Panc1 (cell line): ENCODE measurements around the gene HAT1. TPM values are rescaled to one million over a fixed set of nuclear protein-coding genes. Genes with fewer than 3 reads are reported as not detected.

Source experiments
- ATAC-seq: fragments of 200-7000 bp; cut with Tn5 transposase; 2 replicates; pipeline ENCODE4 v1.9.1; 2020; ENCODE audit warnings: mild to moderate bottlenecking, moderate library complexity
- BruUV-seq: library from RNA; stranded (reverse); fragments of 400-500 nt; replicated peaks from 2 replicates; lab custom pipeline; 2021; lab: Mats Ljungman, UMichigan
- CTCF ChIA-PET: fragments of 300-600 bp; sonication (Branson Sonifier 250); formaldehyde crosslinking; loops from one replicate; lab custom pipeline; 2022; ENCODE audit warnings: antibody characterized with exemption; lab: Charles Lee
- POLR2A ChIA-PET: fragments of 300-600 bp; sonication (Branson Sonifier 250); formaldehyde crosslinking; loops from one replicate; lab custom pipeline; 2022; ENCODE audit warnings: antibody characterized with exemption; lab: Charles Lee
- DNase-seq: peaks from one replicate; pipeline ENCODE4 v3.0.0-alpha.2; 2010; ENCODE audit warnings: low read depth, low spot score
- H3K27ac ChIP-seq: 2 replicates; pipeline ENCODE4 v1.5.1; 2011; ENCODE audit warnings: mild to moderate bottlenecking, low read length, inconsistent platforms
- H3K27me3 ChIP-seq: fragments of 200-500 bp; sonication (Bioruptor generic); 2 replicates; pipeline ENCODE4 v1.6.0; 2014; ENCODE audit warnings: low read length, inconsistent platforms; ENCODE audit not compliant: control insufficient read depth, insufficient read depth
- H3K36me3 ChIP-seq: fragments of 200-500 bp; sonication (Bioruptor generic); 2 replicates; pipeline ENCODE4 v1.5.1; 2014; ENCODE audit warnings: inconsistent platforms, mild to moderate bottlenecking, low read length, moderate library complexity; ENCODE audit not compliant: control insufficient read depth, insufficient read depth
- H3K4me1 ChIP-seq: 2 replicates; pipeline ENCODE4 v1.5.1; 2011; ENCODE audit warnings: inconsistent platforms, mild to moderate bottlenecking, low read length, moderate library complexity; ENCODE audit not compliant: control insufficient read depth, insufficient read depth
- H3K4me3 ChIP-seq, 2 experiments: 2 replicates each; pipeline ENCODE4 v1.5.1; 2011 to 2012; ENCODE audit warnings: low read depth in 2 of 2, low read length in 2 of 2, mild to moderate bottlenecking in 2 of 2, inconsistent platforms in 1 of 2, moderate library complexity in 1 of 2
- H3K9me3 ChIP-seq: fragments of 200-500 bp; sonication (Bioruptor generic); 2 replicates; pipeline ENCODE4 v1.5.1; 2014; ENCODE audit warnings: low read depth, mild to moderate bottlenecking, inconsistent platforms, low read length, moderate library complexity; ENCODE audit not compliant: control insufficient read depth, insufficient read depth
- CTCF ChIP-seq: fragments of 450-650 bp; IDR thresholded peaks from 2 replicates; pipeline ENCODE4 v1.5.1; 2017; ENCODE audit warnings: mild to moderate bottlenecking
- POLR2AphosphoS5 ChIP-seq: IDR thresholded peaks from 2 replicates; pipeline ENCODE4 v1.6.1; 2012; ENCODE audit warnings: mild to moderate bottlenecking, low read depth, low read length, moderate library complexity
- SIN3A ChIP-seq: IDR thresholded peaks from 2 replicates; pipeline ENCODE4 v1.6.1; 2012; ENCODE audit warnings: low read depth, mild to moderate bottlenecking, low read length, moderate library complexity, borderline replicate concordance; ENCODE audit not compliant: insufficient read depth
- TCF7L2 ChIP-seq: IDR thresholded peaks from 2 replicates; pipeline ENCODE4 v1.6.1; 2011; ENCODE audit warnings: mild to moderate bottlenecking, low read depth, low read length, inconsistent platforms
- in situ Hi-C: cut with HindIII; loops from 2 replicates; pipeline ENCODE4 v1.10.0; 2016; ENCODE audit warnings: low sequenced_read_pairs, low pct_unique_long_range_greater_than_20kb
- intact Hi-C: fragments of 100-400 bp; cut with micrococcal nuclease; formaldehyde crosslinking; loops from one replicate; pipeline ENCODE4 v1.10.0; 2022; ENCODE audit not compliant: unreplicated experiment
- total RNA-seq: library from RNA; stranded (reverse); gene quantifications from one replicate; pipeline ENCODE4 v1.2.1, GENCODE V29; 2021; ENCODE audit not compliant: unreplicated experiment
- TF ChIP-seq, protein P1 (sequence below), 2 experiments: IDR thresholded peaks; 2 replicates each; pipeline ENCODE4 v1.6.1; 2011 to 2012; ENCODE audit warnings: low read depth in 2 of 2, control low read depth in 1 of 2, low read length in 1 of 2, mild to moderate bottlenecking in 1 of 2, moderate library complexity in 1 of 2; ENCODE audit not compliant: insufficient read depth in 1 of 2

HAT1 gene
- total RNA-seq, 1 experiment from 2014 or later = 74.7 TPM

- CTCF ChIA-PET = no interaction called here
- no peaks in the 10 kb centered on the region for H3K9me3 ChIP-seq
- no peaks in the 10 kb centered on the region for H3K4me1 ChIP-seq
- in situ Hi-C loops (no loop called here), intact Hi-C loops (no loop called here)
- no peak overlapping the region for H3K27ac ChIP-seq
- H3K4me3 ChIP-seq = no peak overlapping the region
- DNase-seq = no peak
- no TSS peak for BruUV-seq
- no peak for ATAC-seq
- POLR2A ChIA-PET = no interaction called here
- no peaks in the 10 kb centered on the region for H3K27me3 ChIP-seq
- TF ChIP-seq TCF7L2 (no peak), CTCF (no peak), POLR2AphosphoS5 (no peak), SIN3A (no peak)
- TF ChIP-seq, protein P1, sequence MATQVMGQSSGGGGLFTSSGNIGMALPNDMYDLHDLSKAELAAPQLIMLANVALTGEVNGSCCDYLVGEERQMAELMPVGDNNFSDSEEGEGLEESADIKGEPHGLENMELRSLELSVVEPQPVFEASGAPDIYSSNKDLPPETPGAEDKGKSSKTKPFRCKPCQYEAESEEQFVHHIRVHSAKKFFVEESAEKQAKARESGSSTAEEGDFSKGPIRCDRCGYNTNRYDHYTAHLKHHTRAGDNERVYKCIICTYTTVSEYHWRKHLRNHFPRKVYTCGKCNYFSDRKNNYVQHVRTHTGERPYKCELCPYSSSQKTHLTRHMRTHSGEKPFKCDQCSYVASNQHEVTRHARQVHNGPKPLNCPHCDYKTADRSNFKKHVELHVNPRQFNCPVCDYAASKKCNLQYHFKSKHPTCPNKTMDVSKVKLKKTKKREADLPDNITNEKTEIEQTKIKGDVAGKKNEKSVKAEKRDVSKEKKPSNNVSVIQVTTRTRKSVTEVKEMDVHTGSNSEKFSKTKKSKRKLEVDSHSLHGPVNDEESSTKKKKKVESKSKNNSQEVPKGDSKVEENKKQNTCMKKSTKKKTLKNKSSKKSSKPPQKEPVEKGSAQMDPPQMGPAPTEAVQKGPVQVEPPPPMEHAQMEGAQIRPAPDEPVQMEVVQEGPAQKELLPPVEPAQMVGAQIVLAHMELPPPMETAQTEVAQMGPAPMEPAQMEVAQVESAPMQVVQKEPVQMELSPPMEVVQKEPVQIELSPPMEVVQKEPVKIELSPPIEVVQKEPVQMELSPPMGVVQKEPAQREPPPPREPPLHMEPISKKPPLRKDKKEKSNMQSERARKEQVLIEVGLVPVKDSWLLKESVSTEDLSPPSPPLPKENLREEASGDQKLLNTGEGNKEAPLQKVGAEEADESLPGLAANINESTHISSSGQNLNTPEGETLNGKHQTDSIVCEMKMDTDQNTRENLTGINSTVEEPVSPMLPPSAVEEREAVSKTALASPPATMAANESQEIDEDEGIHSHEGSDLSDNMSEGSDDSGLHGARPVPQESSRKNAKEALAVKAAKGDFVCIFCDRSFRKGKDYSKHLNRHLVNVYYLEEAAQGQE (IDR thresholded peaks at IDR 0.05; ENCODE audit: insufficient read depth in 1 of 2, low read depth in 2 of 2, low read length in 1 of 2) = no peak
- peaks cover 20% of the 10 kb centered on the region for H3K36me3 ChIP-seq
Observed at GRCh38 chr2:171966235-171966634, 44.0 kb downstream of the HAT1 start.

DNA sequence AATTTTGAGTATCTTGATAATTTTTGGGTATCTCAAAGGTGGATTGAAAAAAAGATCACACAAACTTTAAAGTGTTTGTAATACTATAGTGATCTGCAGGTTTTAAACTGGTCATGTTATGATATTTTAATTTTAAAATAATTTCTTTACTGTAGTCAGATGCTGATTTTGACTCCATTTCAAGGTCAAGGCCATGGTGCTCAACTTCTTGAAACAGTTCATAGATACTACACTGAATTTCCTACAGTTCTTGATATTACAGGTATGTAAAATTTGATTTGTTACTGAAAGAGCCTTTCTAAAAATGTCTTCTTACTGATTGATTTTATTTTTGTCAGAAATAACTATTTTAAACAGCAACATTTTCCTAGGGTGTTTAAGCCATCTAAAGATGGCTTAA lies 44.4 kb downstream of the HAT1 start:
- peaks cover 20% of the 10 kb centered on the region for H3K36me3 ChIP-seq
- CTCF ChIA-PET = no interaction called here
- no peak overlapping the region for H3K4me3 ChIP-seq
- POLR2A ChIA-PET = no interaction called here
- H3K4me1 ChIP-seq = no peaks in the 10 kb centered on the region
- intact Hi-C loops = no loop called here
- DNase-seq (no peak), ATAC-seq (no peak)
- H3K27ac ChIP-seq = no peak overlapping the region
- no peaks in the 10 kb centered on the region for H3K27me3 ChIP-seq
- H3K9me3 ChIP-seq = no peaks in the 10 kb centered on the region
- in situ Hi-C loops = no loop called here
- TF ChIP-seq SIN3A (no peak), TCF7L2 (no peak), POLR2AphosphoS5 (no peak), CTCF (no peak)
- TF ChIP-seq, protein P1 (IDR thresholded peaks at IDR 0.05; ENCODE audit: insufficient read depth in 1 of 2, low read depth in 2 of 2, low read length in 1 of 2) = no peak
- no TSS peak for BruUV-seq
